Hepatic stellate cell (primary cell): ENCODE measurements around the gene PNMA1.

Source experiments
- DNase-seq: peaks from one replicate; pipeline ENCODE4 v3.0.0; 2011; ENCODE audit warnings: low spot score

PNMA1 gene

GRCh38 chr14:73736842-73737241 is 22.7 kb upstream of the PNMA1 start:
- no peak for DNase-seq

DNA sequence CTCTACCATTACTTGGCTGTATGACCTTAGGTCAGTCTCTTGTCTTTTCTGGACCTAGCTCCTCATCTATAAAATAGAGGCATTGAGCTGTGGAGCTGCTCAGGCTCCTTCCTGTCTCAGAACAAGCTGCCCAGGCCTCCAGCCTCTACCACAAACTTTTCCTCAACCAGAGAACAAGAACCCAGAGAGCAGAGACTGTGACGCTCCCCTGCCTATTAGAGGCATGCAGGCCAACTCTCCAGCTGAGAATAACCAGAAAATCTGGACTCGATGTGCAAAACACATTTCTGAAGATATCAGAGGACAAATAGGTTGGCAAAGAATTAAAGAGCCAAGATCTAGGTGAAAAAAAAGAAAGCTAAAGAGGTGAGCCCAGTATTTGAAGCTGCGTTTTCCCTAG is 17.8 kb upstream of the PNMA1 start:
- no peak for DNase-seq

DNA sequence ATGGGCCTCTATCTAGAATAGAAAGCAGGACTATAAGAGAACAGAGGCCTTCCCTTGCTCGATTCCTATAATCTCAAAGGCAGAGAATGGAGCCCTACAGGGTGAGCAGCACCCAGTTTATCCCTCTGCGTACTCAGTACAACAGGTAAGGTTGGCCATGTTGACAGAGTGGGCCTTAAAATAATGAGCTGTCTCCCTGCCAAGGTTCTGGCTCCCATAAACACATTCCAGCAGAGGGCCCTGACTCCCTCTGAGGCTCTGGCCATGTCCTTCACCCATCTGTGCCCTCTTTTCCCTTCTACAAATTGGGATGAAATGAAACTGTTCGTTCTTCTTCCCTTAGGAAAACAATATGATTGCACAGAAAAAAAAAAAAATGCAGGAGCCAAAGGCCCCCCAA is 16.9 kb upstream of the PNMA1 start:
- DNase-seq = no peak

GRCh38 chr14:73729556-73730265 is 15.5 kb upstream of the PNMA1 start:
- DNase-seq = no peak

DNA sequence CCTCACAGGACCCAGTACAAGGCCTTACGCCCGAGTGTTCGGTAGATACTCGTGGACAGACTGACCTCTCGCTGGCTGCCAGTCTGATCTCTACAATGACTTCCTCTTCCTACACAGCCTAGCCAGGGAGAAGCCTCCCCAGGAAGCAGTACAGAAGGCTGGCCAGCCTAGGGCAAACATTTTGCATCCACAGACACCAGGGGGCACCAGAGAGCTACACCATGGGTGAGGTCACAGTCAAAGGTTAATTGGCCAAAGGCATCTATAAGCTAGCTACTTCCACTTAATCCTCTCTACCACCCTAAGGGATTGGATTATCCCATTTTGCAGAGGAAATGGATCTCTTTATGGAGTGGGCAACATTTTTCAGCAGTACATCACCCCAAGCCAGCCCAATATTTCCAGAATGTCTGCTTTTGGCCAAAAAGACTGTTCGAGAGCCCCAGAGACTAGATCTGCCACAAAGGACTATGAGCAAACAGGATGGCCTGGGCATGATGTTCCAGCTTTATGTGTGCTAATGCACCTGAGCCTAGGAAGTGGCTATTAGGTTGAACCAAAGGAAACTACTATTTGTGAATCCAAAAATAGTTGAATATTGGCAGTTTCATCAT is 14.6 kb upstream of the PNMA1 start:
- DNase-seq = peak; percentile 86

- DNase-seq = no peak
These were observed 13.0 kb upstream of the PNMA1 start for GRCh38 chr14:73727166-73727565.

- DNase-seq = no peak
These were observed 12.1 kb upstream of the PNMA1 start for GRCh38 chr14:73726025-73726961.

- no peak for DNase-seq
These were observed 11.2 kb upstream of the PNMA1 start for GRCh38 chr14:73725116-73726024.

DNA sequence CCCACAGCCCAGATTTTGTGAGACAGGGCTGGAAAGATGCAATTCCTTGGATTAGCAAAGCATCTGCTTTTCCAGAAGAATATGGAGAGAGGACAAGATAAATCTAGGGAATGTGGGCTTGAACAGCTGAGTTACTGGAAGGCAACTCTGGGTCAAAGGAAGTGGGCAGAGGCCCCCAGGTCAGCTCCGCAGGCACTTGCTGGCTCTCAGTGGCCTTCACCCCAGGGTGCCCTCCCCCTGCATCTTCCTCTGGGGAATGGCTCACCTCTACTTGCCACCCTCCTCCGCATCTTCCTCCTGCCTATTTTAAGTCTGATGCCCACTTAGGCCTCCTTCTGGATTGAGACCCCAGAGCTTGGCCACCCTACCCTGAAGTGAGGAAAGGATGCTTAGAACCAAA is 10.5 kb upstream of the PNMA1 start:
- DNase-seq = no peak

DNA sequence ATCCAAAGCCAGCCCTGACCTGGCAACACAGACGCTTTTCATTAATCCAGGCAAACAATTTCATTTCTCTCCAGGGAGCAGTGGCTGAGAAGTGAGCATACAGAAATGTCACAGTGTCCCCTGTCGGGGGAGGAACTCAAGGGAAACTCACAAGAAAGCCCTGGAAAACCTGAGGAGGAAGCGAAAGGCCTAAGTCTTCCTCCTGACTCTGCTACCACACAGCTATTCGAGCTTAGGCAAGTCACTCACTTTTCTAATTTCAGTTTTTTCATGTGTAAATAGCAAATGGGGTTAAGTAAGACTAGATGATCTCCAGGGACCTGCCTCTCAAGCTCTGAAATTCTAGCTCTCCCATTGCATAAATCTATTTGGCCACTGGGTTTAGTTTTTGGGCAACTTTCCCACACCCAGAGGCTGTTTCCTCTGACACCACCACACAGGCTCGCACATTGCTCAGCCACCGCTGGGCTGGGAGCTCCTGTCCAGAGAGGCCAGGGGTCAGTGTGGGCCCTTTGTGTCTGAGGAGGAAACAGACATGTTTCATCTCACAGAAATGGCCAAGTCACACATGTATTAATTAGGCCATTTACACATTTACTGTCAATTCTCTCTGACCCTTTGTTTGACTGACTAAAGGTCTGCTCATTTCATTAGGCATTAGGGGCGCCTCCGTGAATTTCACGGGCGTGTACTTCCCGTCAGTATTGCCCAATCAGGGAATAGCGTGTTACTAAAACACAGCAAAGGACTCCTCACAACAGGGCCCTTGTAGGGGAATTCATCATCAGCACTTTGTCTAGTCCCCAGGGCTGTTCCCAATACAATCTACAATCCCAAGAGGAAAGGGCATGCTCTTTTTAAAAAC is 9.8 kb upstream of the PNMA1 start:
- peak; percentile 93 for DNase-seq

DNA sequence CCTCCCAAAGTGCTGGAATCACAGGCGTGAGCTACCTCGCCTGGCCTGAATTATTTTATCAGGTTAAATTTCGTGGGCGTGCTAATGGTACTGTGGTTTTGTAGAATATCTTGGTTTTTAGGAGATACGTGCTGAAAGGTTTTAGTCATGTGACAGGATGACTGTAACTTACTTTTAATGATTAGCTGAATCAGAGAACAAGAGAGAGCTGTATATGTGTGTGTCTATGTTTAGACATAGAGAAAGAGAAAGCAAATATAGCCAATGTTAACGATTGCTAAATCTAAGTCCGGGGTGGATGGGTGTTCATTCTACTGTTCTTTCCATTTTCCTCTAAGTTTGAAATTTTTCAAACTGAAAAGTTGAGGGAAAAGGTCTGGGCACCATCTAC is 9.2 kb upstream of the PNMA1 start:
- no peak for DNase-seq

DNA sequence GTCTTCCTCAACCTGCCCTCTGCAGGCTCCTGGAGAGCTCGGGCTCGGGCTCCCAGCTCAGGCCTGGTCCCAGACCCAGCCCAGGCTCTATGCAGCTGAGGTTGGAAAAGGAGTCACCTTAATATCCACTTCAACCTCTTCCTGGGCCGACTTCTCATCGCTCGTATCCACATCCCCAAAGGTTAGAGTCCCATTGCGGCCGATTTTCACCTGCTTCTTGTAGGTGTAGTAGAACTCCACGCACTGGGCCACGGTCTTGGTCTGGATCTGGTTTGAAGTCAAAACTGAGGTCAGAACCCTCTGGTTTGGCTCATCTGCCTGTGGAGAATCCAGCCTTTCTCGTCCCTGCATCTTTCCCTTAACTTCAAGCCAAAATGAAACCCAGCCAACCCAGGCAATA is 8.4 kb upstream of the PNMA1 start:
- no peak for DNase-seq

DNA sequence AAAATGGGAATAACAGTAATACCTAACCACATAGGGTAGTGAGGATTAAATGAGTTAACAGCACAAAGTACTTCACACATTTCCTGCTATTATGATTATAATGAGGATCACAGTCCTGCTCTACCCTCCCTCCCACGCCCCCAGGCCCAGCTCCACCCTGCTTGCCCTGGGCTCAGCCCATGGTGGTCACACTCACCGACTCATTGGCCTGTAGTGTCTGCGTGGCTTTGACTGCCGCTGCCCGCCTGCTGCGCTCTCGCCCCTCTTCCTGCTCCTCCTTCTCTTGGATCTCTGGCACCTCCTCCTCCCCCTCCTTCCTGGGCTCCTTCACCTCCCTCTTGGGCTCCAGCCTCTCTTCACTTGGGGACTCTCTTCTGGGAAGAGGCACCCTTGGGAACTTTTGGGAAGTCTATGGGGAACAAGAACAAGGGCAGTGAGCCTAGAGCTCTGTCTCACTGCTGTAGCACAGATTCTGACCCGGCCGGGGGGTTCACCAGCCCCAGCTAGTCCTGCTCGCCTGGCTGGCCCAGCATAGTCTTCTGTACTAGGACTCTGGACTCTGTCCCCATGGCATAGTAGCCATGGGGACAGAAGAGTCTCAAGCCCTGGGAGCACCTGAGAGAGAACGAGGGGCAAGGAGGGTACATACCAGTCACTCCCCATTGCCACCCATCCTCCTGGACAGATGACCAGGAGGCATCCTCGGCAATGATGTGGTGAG is 7.1 kb upstream of the PNMA1 start:
- DNase-seq = no peak

DNA sequence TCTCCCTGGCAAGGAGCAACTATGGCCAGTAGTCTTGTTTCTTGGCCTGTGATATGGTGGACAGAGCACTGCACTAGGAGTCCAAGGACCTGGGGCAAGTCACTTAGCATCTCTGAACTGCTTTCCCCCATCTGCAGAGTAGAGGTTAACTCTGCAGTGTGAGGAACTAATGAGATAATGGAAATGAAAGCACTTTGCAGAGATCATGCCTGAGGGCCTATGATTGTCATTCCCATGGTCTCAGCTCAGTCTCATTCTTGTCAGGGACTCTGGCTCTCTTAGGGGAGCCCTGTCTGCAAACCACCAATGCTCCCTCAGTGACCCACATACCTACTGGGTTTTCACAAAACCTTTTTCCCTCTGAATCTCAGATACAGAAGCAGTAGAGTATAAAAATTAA is 6.5 kb upstream of the PNMA1 start:
- no peak for DNase-seq

GRCh38 chr14:73719791-73720190 is 5.6 kb upstream of the PNMA1 start:
- DNase-seq = no peak

GRCh38 chr14:73719361-73719760 is 5.2 kb upstream of the PNMA1 start:
- no peak for DNase-seq

DNA sequence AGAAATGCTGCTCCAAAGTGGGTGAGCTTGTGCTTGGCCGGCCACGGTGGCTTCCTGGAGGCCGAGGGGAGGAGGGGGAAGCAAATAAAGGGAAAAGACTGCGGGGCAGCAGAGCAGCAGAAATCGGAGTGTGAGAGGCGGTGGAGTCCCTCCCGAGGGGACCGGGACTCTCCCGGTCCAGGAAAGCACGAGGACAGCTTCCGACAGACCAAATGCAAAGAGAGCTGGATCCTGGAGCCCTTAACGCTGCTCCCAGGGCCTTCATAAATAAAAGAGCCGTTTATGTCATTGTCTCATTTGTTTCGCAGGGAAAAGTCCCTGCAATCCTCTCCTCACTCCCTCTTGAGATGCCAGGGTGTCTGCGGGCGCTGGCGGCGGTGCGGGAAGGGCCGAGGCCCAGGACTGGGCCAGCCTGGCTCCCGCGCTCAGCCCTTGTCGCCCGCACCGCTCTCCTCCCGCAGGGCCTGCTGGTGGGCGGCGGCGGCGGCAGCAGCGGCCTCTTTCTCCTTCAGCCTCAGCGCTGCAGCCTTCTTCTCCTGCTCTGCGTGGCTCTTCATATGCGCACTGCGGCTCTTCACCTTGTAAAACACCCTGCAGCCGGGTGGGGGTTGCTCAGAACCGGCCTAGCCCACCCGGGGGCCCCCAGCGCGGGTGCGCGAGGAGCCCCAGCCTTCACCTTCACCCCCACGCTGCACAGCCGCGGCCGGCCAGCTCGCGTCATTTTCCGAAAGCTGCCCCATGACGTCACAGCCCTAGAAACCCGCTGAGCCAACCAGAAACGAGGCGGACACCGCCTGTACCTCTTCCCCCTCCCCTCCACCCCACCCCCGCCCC is 4.5 kb upstream of the PNMA1 start:
- DNase-seq = no peak

DNA sequence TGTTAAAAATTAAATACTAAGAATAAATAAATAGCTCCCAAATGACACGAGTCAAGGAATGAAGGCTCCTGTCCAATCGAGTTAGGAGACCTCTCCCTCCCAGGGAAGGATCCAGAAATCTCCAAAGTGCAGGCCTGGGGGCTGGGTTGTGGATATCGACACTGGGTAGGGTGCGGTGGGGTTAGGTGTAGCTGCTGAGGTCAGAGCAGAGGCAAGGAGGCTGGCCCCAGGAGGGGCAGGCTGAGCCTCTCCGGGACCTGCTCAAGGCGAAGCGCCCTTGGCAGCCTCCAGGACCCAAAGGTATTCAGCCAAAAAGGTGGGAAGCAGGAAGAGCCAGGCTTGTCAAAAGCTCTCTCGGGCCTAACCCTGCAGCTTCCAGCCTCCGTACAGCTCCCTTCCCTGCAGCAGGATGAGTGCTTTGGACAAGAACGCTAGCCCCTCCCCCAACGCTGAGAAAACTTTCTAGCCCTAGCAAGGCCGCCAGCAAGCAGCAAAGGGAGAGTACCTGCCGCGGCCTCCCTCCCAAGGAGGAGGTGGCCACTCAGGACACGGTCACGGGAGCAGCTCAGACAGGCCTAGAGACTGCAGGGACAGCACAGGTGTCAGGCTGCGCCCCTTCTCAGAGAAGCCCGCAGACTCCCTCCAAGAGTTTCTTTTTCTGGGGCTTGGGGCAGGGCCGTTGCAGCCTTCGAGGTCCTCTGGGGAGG is 3.7 kb upstream of the PNMA1 start:
- no peak for DNase-seq

DNA sequence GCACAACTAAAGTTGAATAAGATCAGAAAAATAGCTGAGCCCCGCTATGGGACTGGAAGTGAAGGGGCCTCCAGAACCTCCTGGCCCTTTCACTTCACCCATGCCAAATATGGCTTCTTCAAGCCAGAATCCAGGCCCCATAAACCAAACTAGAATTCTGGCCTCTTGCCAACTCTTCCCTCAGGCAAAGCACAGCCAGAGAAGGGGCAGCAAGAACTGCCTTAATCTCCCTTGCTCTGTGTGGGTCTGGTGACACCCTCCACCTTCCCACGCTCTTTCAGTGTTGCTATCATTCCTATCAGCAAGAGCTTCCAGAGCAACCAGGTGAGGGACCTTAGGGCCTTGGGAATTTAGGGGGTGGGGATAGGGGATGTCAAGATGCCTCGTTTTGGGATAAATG is 3.1 kb upstream of the PNMA1 start:
- DNase-seq = no peak
